Loucy (cell line): Measurements from ENCODE around the gene TMEM60.

Experiments used
- H2AFZ ChIP-seq: fragments of 200-600 bp; sonication (generic); 2 replicates; pipeline ENCODE4 v1.6.0; 2016; ENCODE audit warnings: antibody characterized with exemption, mild to moderate bottlenecking, low read length, moderate library complexity
- H3F3A ChIP-seq: fragments of 200-600 bp; 2 replicates; pipeline ENCODE4 v1.6.0; 2016; ENCODE audit warnings: antibody characterized with exemption, low read depth, mild to moderate bottlenecking
- H3K27me3 ChIP-seq: fragments of 200-600 bp; sonication (generic); 2 replicates; pipeline ENCODE4 v1.6.1; 2014; ENCODE audit warnings: low read length, mild to moderate bottlenecking; ENCODE audit not compliant: insufficient read depth, poor library complexity, severe bottlenecking
- H3K36me3 ChIP-seq: fragments of 200-600 bp; sonication (generic); 2 replicates; pipeline ENCODE4 v1.6.1; 2016; ENCODE audit warnings: low read length; ENCODE audit not compliant: insufficient read depth
- H3K4me1 ChIP-seq: fragments of 200-600 bp; sonication (generic); 2 replicates; pipeline ENCODE4 v1.5.1; 2014; ENCODE audit warnings: low read length, mild to moderate bottlenecking; ENCODE audit not compliant: insufficient read depth, poor library complexity, severe bottlenecking
- H3K4me2 ChIP-seq: fragments of 200-600 bp; sonication (generic); 2 replicates; pipeline ENCODE4 v1.6.0; 2014; ENCODE audit warnings: antibody characterized with exemption, low read length, low read depth, mild to moderate bottlenecking; ENCODE audit not compliant: poor library complexity, severe bottlenecking
- H3K4me3 ChIP-seq: fragments of 200-600 bp; sonication (generic); 2 replicates; pipeline ENCODE4 v1.5.1; 2014; ENCODE audit warnings: low read length, mild to moderate bottlenecking, mixed read lengths; ENCODE audit not compliant: poor library complexity, severe bottlenecking
- H3K79me2 ChIP-seq: fragments of 200-600 bp; sonication (generic); 2 replicates; pipeline ENCODE4 v1.6.1; 2014; ENCODE audit warnings: low read length; ENCODE audit not compliant: insufficient read depth
- H3K9ac ChIP-seq: fragments of 200-600 bp; sonication (generic); 2 replicates; pipeline ENCODE4 v1.6.0; 2014; ENCODE audit warnings: mild to moderate bottlenecking, low read depth, low read length, moderate library complexity; ENCODE audit not compliant: poor library complexity, severe bottlenecking
- H3K9me2 ChIP-seq: fragments of 200-600 bp; sonication (generic); replicated peaks from 2 replicates; pipeline ENCODE4 v1.6.1; 2016; ENCODE audit warnings: low read depth, low read length, mixed read lengths
- H3K9me3 ChIP-seq: fragments of 200-600 bp; sonication (generic); 2 replicates; pipeline ENCODE4 v1.6.1; 2014; ENCODE audit warnings: mild to moderate bottlenecking, antibody characterized with exemption, low read length, low read depth; ENCODE audit not compliant: insufficient read depth
- H4K20me1 ChIP-seq: fragments of 200-600 bp; sonication (generic); 2 replicates; pipeline ENCODE4 v1.6.0; 2014; ENCODE audit warnings: antibody characterized with exemption, low read length, mild to moderate bottlenecking; ENCODE audit not compliant: insufficient read depth, poor library complexity, severe bottlenecking
- EZH2phosphoT487 ChIP-seq: fragments of 200-600 bp; IDR thresholded peaks from 2 replicates; pipeline ENCODE4 v1.6.1; 2018; ENCODE audit warnings: antibody characterized with exemption, mild to moderate bottlenecking, moderate library complexity, borderline replicate concordance
- TF ChIP-seq, protein P1 (sequence below): fragments of 200-600 bp; sonication (generic); conservative IDR thresholded peaks from 2 replicates; pipeline ENCODE4 v1.5.1; 2014; ENCODE audit warnings: mild to moderate bottlenecking, antibody characterized with exemption, low read length

The TMEM60 gene

DNA sequence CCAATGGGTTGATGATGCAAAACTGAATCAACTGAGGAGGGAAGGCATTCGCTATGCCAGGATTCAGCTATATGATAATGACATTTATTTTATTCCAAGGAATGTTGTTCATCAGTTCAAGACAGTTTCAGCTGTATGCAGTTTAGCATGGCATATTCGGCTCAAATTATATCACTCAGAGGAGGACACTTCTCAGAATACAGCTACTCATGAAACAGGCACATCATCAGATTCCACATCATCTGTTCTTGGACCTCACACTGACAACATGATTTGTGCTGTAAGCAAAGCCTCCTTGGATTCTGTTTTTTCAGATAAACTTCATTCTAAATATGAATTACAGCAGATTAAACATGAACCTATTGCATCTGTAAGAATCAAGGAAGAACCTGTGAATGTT, 19.7 kb downstream of the TMEM60 start:
- Histone ChIP-seq H3K79me2 (no peaks in the 10 kb centered on the region), H3K27me3 (no peaks in the 10 kb centered on the region), H3K9me2 (no peaks in the 10 kb centered on the region), H3K4me1 (no peaks in the 10 kb centered on the region), H2AFZ (no peak overlapping the region), H3K9me3 (no peaks in the 10 kb centered on the region), H3K4me2 (no peak overlapping the region), H4K20me1 (peaks cover 6% of the 10 kb centered on the region), H3K4me3 (no peak overlapping the region), H3K9ac (no peak overlapping the region), H3K36me3 (peaks cover 75% of the 10 kb centered on the region), H3F3A (no peaks in the 10 kb centered on the region)
- TF ChIP-seq EZH2phosphoT487 = no peak
- TF ChIP-seq, protein P1, sequence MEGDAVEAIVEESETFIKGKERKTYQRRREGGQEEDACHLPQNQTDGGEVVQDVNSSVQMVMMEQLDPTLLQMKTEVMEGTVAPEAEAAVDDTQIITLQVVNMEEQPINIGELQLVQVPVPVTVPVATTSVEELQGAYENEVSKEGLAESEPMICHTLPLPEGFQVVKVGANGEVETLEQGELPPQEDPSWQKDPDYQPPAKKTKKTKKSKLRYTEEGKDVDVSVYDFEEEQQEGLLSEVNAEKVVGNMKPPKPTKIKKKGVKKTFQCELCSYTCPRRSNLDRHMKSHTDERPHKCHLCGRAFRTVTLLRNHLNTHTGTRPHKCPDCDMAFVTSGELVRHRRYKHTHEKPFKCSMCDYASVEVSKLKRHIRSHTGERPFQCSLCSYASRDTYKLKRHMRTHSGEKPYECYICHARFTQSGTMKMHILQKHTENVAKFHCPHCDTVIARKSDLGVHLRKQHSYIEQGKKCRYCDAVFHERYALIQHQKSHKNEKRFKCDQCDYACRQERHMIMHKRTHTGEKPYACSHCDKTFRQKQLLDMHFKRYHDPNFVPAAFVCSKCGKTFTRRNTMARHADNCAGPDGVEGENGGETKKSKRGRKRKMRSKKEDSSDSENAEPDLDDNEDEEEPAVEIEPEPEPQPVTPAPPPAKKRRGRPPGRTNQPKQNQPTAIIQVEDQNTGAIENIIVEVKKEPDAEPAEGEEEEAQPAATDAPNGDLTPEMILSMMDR = no peak

- Histone ChIP-seq H3K4me2 (no peak overlapping the region), H3K36me3 (peaks cover 67% of the 10 kb centered on the region), H3F3A (no peaks in the 10 kb centered on the region), H3K27me3 (no peaks in the 10 kb centered on the region), H3K9me3 (no peaks in the 10 kb centered on the region), H3K79me2 (no peaks in the 10 kb centered on the region), H3K4me1 (no peaks in the 10 kb centered on the region), H2AFZ (no peak overlapping the region), H3K9me2 (no peaks in the 10 kb centered on the region), H3K4me3 (no peak overlapping the region), H4K20me1 (no peaks in the 10 kb centered on the region), H3K9ac (no peak overlapping the region)
- TF ChIP-seq EZH2phosphoT487 = no peak
Measured at GRCh38 chr7:77771901-77772300, 26.3 kb downstream of the TMEM60 start.

DNA sequence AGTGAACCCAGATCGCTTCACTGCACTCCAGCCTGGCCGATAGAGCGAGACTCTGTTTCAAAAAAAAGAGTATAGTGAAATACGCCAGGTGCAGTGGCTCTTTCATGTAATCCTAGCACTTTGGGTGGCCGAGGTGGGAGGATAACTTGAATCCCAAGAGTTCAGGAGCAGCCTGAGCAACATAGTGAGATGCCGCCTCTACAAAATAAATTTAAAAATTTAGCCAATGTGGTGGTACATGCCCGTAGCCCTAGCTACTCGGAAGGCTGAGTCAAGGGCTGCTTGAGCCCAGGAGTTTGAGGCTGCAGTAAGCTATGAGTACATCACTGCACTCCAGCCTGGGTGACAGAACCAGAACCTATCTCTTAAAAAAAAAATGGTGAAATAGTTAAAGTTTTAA, 27.9 kb downstream of the TMEM60 start:
- TF ChIP-seq, protein P1 = no peak
- no peak for TF ChIP-seq EZH2phosphoT487
- peaks cover 9% of the 10 kb centered on the region for H3K79me2 ChIP-seq
- no peaks in the 10 kb centered on the region for H3K27me3 ChIP-seq
- H3F3A ChIP-seq = no peaks in the 10 kb centered on the region
- no peak overlapping the region for H2AFZ ChIP-seq
- H3K4me1 ChIP-seq = no peaks in the 10 kb centered on the region
- H4K20me1 ChIP-seq = peaks cover 4% of the 10 kb centered on the region
- H3K36me3 ChIP-seq = peaks cover 65% of the 10 kb centered on the region
- H3K9me2 ChIP-seq = no peaks in the 10 kb centered on the region
- H3K9me3 ChIP-seq = no peaks in the 10 kb centered on the region
- H3K9ac ChIP-seq = no peak overlapping the region
- H3K4me3 ChIP-seq = no peak overlapping the region
- no peak overlapping the region for H3K4me2 ChIP-seq

GRCh38 chr7:77766801-77767605, 31.2 kb downstream of the TMEM60 start:
- peaks cover 38% of the 10 kb centered on the region for H3K36me3 ChIP-seq

More at GRCh38 chr7:77766801-77767605, 31.2 kb downstream of the TMEM60 start:
- peaks cover 27% of the 10 kb centered on the region for H4K20me1 ChIP-seq
- no peaks in the 10 kb centered on the region for H3K27me3 ChIP-seq
- H3K9me3 ChIP-seq = no peaks in the 10 kb centered on the region
- no peak overlapping the region for H3K4me2 ChIP-seq
- no peak overlapping the region for H2AFZ ChIP-seq
- H3K79me2 ChIP-seq = peaks cover 39% of the 10 kb centered on the region
- H3K4me1 ChIP-seq = no peaks in the 10 kb centered on the region
- H3K4me3 ChIP-seq = no peak overlapping the region
- TF ChIP-seq EZH2phosphoT487 = no peak
- TF ChIP-seq, protein P1 = no peak
- no peaks in the 10 kb centered on the region for H3K9me2 ChIP-seq
- no peaks in the 10 kb centered on the region for H3F3A ChIP-seq
- H3K9ac ChIP-seq = no peak overlapping the region
